PFSK-1 (cell line): ENCODE results near the gene PNLIPRP2.

ENCODE experiments used
- POLR2AphosphoS5 ChIP-seq: IDR thresholded peaks from 2 replicates; pipeline ENCODE4 v1.6.1; 2012; ENCODE audit warnings: low read depth, mild to moderate bottlenecking, control low read depth, low read length, moderate library complexity
- REST ChIP-seq, 2 experiments: IDR thresholded peaks; 2 replicates each; pipeline versions ENCODE4 v1.6.1 to v1.8.0; 2011 to 2012; ENCODE audit warnings: low read depth in 2 of 2, low read length in 2 of 2, control low read depth in 1 of 2, inconsistent platforms in 1 of 2, mild to moderate bottlenecking in 1 of 2, moderate library complexity in 1 of 2; ENCODE audit not compliant: insufficient read depth in 1 of 2
- SIN3A ChIP-seq: IDR thresholded peaks from 2 replicates; pipeline ENCODE4 v1.6.1; 2012; ENCODE audit warnings: mild to moderate bottlenecking, low read length, moderate library complexity, borderline replicate concordance; ENCODE audit not compliant: insufficient read depth
- TAF1 ChIP-seq: IDR thresholded peaks from 2 replicates; pipeline ENCODE4 v1.6.1; 2012; ENCODE audit warnings: low read length, control low read depth, borderline replicate concordance; ENCODE audit not compliant: insufficient read depth

GRCh38 chr10:116633216-116633600 lies 12.5 kb downstream of the PNLIPRP2 start:
- no peak for TF ChIP-seq POLR2AphosphoS5
- TF ChIP-seq TAF1 = no peak
- no peak for TF ChIP-seq REST (IDR thresholded peaks at IDR 0.05; ENCODE audit: insufficient read depth in 1 of 2, low read depth in 2 of 2, low read length in 2 of 2)
- no peak for TF ChIP-seq SIN3A
